HuH-7 (cell line): ENCODE data around the gene EBF4.
A peak's percentile ranks its signal among the peaks of the same experiment; 100 is the strongest.

Experiments used
- DNase-seq: peaks from one replicate; pipeline ENCODE4 v3.0.0; 2011; ENCODE audit warnings: low spot score

The EBF4 gene

DNA sequence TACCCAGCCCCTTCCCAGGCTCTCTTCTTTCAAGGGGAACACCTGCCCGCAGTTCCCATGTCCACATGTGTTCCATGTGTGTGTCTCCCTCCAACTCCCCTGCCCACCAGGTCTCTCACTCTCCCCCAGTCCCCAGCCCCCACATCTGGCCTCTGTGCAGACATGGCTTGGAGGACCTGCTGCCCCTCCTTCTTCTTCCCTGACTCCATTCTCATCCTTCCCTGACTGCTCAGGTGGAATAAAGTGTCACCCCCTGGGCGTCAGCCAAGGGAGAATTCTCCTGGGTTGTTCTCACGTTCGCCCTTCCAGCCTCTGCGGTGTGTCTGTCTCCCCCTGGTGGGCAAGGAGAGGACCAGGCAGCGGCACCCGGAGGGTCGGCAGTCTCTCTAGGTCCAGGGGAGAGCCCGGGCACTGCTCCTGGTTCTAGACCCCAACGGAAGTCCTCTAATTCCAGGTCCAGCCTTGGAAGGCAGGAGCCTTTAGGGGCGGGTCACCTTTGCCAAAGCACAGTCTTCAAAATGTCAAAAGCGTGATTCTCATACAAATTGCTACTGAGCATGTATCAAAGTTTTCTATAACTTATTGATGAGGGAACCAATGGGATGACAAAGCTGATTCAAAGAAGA is 50.5 kb downstream of the EBF4 start:
- peak; percentile 91 for DNase-seq

DNA sequence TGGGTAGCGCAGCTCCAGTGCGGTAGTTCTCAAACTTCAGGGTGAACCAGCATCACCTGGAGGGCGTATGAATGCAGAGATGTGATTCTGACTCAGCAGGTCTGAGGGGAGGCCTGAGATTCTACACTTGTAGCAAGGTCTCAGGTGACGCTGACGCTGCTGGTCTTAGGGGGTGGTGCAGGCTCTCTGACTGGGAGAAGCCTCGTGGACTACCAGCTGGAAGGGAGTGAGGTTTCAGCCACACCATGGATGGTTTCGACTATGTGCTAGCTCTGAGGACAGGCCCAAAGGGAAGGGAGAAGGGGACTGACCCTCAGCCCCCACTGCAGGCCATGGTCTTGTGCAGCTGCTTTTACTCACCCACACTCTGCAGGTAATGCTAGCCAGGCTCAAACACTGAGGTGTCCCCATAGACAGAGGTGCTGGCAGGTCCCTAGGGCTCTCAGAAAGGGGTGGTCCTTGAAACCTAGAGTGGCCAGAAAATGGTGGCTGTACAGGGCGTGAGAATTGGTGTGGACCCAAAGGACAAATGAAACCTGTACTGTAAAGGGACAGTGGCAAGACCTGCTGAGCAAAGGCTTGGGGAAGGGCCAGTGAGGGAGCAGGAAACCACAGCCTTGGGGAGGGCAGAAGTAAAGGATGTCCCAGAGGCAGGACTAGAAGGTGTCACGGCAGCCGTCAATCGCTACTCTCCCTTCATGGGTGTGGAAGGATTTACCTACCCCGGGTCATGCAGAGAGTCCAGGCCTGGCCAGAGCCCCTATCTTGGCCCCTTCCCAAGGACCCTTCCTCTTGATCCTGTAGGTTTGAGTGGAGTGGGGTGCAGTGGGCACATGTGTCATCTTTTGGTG is 52.7 kb downstream of the EBF4 start:
- DNase-seq, result no peak

DNA sequence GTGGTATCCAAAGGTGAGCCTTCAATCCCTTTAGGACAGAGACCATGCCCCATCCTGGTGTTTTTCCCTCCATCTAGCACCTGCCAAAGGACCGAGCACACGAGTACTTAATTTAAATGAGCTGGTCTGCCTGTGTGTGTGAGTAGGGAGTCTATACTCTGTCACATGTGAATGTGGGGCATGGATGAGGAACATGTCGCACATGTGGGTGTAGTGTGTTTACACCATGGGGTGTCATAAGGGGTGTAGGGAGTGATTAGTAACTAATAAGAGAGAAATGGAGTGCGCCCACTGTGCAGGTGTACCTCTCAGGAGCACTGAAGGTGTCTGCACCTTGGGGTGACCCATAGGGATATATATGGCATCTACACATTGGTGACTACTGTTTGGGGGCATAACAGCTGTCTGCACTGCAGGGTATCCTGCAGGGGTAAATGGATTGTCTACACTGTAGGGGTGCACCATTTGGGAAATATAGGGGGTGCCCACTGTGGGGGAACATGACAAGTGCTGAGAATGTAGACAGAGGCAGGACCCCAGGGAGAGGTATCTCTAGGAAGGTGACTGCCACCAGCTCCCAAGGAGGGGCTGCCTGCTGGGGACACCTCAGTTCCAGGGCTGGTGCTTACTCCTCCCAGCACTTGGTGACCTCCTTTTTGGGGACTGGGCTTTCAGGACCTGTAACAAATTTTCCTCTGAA is 53.5 kb downstream of the EBF4 start:
- no peak for DNase-seq

DNA sequence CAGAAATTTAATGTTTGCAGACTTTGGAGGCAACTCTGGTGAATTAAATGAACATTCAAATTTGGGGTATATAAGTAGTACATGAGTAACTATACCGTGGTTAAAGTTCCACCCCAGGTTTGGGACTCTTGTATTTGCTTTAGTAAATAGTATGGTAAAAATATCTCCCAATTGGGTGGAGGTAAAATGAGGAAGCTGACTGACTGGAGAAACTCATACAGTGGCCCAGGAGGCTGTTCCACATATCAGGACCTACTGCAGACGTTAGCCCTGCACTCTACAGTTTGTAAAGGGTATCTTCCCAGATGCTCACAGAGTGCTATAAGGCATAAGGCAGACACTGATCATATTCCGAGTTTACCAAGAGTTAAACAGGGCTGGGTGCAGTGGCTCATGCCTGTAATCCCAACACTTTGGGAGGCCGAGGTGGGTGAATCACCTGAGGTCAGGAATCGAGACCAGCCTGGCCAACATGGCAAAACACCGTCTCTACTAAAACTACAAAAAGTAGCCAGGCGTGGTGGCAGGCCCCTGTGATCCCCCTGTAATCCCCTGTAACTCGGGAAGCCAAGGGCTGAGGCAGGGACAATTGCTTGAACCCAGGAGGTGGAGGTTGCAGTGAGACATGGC is 54.2 kb downstream of the EBF4 start:
- DNase-seq, result no peak

DNA sequence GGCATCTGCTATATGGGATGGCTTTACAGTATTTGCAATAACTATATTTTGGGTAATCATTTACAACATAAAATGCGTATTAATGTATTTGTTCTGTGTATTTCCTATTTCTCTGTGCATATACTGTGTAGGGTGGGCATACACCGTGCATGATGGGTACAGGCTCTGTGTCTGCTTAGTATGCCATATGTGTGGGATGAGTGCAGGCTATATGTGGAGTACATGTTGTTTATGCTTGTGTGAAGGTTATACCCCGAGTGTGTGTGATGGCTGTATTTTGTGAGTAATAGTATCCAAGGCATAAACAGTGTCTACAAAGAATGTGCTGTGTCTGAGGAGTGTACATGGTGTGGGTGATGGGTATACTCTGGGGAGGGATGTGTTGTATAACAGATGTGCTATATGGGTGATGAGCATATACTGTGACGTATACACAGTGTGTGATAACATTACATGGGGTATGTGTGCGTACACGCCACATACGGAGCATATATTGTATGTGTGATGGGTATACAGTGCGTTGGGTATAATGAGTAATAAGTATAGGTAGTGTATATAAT is 55.2 kb downstream of the EBF4 start:
- DNase-seq, result no peak

DNA sequence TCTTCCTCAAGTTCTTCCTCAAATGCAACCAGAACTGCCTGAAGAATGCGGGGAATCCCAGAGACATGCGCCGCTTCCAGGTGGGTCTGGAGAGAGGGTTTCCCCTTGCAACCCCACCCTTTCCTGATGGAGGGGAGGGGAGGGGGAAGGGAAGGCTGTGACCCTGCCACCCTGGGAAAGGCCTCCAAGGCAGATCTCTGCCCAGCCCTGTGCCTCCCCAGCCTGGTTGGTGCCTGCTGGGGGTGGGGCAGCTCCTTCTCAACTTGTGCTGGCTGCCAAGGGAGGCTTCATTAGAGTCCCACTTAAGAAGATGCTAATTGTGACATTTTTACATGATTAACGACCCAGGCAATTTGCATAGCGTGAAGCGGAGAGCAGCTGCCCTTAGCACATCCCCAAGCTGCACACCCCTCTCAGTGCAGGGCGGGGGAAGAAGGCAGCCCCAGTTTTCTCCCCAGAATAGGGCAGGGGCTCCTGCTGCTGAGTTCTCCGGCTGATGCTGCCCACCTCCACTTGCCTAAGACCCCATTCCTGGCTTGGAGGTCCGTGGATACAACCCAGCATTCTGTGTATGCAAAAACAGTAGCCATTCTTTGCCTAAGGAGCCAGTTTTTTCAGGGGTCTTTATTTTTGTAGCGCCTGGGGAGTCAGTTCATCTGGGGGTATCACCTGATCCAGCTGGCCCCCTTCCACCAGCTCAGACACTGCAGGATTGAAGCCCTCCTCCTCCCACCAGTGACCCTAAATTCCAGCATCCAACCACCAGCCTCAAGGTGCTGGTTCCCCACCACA is 56.2 kb downstream of the EBF4 start:
- DNase-seq, result no peak

DNA sequence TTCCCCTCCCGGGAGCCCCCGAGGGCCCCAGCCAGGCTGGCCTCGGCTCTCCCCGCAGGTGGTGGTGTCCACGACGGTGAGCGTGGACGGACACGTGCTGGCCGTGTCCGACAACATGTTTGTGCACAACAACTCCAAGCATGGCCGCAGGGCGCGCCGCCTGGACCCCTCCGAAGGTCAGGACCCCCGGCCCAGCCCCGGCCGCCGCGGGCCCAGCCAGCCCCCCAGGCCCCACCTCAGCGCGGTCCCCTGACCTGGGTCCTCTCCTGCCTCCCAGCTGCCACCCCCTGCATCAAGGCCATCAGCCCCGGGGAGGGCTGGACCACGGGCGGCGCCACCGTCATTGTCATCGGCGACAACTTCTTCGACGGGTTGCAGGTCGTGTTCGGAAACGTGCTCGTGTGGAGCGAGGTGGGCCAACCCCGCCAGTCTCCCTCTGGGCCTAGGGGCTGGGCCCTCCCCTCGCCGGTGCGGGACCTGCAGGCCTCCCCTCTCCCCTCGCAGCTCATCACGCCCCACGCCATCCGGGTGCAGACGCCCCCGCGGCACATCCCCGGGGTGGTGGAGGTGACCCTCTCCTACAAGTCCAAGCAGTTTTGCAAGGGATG is 56.9 kb downstream of the EBF4 start:
- no peak for DNase-seq

DNA sequence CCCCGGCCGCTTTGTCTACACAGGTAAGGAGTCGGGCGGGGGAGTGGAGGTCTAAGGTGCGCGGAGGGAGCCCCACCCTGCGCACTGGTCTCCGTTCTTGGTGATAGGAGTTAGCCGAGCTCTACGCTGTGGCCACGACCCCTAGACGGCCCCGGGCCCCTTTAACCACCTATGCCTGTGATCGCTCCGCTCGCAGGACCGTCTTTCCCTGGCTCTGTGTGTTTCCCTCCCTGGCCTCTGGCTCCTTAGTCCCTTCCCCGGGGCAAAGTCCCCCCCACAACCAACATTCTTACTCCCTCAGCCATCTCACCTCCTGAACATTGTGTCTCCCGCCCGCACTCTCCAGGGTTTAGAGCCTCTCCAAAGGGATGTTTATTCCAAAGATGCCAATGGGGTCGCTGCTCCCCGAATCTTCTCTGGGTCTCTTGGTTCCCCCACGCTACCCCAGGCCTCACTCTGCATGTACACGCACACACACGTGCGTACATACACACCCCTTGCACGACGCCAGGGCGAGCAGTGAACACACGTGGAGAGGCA is 57.4 kb downstream of the EBF4 start:
- DNase-seq, result no peak

DNA sequence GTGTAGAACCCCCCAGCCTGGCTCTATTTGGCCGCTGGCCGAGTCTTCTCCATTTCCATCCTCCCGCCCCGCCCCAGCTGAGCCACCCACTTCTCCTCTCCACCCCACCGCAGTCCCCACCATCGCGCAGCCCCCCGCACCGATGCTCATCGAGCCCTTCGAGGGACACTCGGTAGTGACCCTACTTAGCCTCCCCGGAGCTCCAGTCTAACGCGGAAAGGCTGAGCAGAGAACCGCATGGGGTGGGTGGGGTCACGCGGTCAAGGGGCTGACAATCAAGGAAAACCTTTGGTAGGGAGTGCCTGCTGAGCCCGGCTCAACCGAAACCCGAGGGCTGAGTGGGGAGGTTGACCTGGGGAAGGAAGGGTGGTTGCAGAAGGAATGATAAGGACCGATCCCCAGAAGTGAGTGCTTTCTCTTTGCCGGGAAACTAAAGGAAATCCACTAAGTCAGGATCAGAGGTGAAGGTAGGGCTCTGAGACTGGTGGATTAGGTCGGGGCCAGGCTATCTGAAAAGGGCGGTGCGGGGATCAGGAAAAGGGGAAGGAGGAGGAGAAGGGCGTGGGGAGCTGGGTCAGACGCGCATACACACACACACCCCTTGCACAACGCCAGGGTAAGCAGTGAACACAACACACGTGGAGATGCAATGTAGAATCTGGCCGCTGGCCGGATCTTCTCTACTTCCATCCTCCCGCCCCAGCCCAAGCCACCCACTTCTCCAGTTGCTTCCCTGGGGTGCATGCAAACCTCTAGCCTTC is 58.1 kb downstream of the EBF4 start:
- DNase-seq, result peak; percentile 80

DNA sequence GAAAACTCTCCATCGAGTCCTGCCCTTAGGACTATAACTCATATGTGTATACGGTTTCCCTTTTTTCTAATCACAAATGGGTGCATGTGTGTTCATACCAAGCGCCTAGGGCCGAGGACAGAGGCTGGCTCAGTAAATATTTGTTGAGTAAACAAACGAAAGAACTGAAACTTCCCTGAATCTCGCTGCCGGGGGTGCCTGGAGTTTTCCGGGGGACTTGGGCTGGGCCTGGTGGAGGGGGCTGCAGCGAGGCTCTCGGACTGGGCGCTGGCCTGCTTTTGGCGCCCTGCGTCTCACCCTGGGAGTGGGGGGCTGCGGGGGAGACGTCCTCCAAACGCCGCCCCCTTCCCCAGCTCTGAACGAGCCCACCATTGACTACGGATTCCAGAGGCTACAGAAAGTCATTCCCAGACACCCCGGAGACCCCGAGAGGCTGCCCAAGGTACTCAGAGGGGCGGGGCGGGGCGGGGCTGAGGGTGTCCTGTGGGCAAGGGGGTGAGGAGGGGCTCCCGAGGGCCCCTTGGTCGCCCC is 58.8 kb downstream of the EBF4 start:
- DNase-seq, result peak; percentile 75

DNA sequence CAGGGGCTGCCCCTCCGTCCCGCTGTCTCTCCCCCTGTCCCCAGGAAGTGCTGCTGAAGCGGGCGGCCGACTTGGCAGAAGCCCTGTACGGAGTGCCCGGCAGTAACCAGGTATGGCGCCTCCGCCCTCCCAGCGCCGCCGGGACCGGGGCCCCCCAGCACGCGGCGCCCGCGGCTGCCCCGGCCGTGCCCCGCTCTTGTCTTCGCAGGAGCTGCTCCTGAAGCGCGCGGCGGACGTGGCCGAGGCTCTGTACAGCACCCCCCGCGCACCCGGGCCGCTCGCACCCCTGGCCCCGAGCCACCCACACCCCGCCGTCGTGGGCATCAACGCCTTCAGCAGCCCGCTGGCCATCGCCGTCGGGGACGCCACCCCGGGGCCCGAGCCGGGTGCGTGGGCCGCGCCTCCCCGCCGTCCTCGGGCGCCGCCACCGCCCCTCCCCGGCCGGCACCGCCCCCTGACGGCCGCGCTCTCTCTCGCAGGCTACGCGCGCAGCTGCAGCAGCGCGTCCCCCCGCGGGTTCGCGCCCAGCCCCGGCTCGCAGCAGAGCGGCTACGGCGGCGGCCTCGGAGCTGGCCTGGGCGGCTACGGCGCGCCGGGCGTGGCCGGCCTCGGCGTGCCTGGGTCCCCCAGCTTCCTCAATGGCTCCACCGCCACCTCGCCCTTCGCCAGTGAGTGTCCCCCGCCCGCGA is 59.4 kb downstream of the EBF4 start:
- peak; percentile 83 for DNase-seq

DNA sequence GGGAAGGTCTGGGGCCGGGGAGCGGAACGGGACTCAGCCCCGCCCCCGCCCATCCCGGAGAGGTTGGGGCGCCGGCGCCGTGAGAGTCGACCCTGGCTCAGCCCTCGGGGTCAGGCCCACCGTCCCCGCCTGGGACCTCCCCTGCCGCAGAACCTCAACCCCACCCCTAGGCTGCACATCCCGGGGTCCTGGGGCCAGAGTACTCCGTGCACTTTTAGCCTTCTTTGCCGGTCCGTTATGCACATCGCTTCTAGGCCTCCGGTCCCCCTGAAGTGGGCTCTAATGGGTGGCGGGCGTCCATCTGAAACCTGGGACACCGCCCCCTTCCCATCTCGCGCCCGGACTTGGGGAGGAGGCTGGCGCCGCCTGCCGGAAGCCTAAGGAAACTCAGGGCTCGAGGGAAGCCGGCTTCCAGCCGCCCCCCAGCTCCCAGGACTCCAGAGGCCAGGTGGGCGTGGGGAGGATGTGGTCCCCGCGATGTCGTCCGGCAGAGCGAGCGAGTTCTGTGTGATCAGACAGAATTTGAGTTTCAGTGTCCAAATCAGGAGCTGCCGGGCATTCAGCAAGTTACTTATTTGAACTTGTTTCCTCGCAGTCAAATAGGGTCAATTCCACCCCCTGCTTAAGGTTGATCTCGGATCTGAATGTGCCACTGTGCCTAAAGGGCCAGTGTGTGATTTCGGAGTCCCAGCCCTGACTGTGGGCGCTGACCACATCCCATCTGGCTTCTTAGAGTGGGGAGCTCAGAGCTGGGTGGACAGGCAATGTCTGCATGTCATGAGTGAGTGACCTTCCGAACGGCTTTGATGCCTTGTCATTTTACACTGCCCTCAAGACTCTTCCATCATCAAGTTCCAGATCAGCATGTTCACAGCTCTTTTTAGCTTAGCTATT is 60.2 kb downstream of the EBF4 start:
- peak; percentile 93 for DNase-seq

DNA sequence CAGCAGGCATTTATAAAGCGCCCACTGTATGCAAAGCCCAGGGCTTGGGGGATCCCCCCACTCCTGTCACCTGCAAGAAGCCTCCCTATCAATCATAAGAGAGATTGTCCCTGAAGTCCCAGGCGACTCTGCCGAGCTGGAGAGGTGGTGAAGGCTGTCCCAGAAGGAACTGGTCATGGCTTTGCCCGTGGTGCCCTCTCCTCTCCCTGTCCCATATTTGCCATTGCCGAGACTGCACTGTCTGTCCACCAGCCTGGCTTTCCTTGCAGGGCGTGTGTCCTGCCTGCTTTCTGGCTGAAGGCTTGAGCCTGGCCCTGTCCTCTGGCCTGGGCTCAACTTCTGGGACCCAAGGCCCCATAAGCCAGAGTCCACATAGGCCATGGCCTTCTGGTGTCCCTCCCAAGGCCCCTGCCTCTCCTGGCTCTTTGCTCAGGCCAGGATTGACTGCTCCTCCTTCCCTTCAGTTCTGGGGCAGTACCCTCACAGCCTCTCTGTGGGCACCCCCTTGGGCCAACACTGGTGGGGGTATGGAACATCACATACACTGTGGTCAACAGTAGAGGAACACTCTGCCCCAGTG is 61.0 kb downstream of the EBF4 start:
- DNase-seq, result no peak

DNA sequence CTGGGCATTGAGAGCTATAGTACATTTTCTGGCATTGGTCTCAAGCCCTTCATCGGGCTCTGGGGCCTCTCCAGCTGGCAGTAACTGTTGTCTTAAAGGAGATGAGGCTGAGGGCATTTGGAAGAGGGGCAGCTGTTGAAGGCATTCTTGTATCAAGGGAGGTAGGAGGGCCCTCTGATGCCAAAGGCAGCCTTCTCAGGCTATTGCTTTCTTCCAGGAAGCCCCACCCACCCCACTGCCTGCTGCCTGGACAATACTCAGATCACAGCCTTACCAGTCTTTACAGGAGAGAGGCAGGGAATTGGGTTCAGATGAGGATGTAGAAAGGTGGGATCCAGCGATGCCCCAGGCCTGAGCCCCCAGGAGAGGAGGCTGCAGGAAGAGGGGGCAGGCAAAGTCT is 61.8 kb downstream of the EBF4 start:
- DNase-seq, result no peak

DNA sequence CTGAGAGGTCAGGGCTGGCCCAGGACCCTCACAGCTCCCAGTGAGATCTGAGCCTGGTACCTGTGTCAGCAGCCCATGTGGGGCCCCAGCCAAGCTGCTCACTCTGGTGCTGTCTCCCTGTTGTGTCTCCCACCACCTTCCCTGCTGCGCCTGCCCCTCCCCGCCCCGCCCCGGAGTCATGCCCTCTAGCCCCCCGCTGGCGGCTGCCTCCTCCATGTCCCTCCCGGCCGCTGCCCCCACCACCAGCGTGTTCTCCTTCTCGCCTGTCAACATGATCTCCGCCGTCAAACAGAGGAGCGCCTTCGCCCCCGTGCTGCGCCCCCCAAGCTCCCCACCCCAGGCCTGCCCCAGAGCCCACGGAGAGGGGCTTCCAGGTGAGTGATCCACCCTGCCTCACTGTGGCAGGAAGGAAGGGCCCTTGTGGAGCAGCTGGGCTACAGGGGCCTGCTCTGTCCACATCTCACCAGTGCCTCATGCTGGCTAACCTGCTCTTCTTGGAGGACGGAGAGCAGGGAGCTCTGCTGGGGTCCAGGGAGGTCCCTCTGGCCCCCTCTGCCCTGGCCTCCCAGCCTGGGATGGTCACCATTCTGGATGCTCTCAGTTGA is 63.0 kb downstream of the EBF4 start:
- no peak for DNase-seq

DNA sequence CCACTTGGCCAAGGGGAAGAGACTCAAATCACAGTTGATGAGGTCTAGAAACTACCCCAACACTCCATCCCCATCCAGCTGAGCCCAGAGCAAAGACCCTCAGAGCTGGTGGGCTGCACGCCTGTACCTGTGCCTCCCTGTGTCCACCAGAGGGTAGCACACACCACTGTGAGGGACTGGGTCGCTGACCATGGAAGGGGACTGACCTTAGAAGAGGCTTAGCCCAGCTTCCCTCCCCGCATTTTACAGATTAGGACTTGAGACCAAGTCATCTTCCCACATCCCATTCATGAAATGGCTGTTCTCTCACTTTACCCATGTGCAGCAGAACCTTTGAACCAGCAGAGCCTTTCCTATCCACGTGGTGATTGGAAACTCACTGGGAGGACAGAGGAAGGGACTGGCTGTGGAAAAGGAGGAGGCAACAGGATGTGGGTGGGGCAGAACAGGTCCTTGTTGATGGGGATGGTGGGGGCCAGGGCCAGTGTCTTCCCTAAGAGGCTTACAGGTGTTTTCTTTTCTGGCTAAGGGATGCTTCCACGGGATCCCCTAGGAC is 63.6 kb downstream of the EBF4 start:
- peak; percentile 86 for DNase-seq

DNA sequence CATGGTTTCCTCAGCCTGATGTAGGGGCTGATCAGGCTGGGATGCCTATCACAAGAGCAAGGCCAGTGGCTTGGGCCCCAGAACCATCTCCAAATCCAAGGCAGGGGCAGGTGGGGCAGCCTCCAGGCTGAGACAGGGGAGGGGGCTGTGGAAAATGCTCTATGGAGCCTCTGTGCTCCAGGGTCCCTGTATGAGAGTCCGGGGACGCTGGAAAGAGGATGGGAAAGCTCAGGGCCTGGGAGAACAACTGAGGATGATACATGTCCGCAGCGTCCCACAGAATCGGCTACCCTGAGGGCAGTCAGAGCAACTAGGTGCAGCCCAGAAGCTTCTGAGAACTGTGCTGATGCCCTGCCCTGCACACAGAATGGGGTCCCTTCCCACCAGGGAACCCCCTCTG is 64.4 kb downstream of the EBF4 start:
- DNase-seq, result no peak
